ENCODE measurements around the gene SUGP2.

Gene SUGP2

GRCh38 chr19:19021115-19021514, 12.2 kb downstream of the SUGP2 start:
- no peak for DNase-seq (ENCODE audit: insufficient read length, low spot score)
- TF ChIP-seq SPI1 (IDR thresholded peaks at IDR 0.05; ENCODE audit: low read depth, low read length) (no peak), POLR2AphosphoS5 (IDR thresholded peaks at IDR 0.05; ENCODE audit: low read depth, low read length) (no peak), POU2F2 (IDR thresholded peaks at IDR 0.05; ENCODE audit: low read depth, low read length) (no peak), POLR2A (IDR thresholded peaks at IDR 0.05; ENCODE audit: low read depth, low read length) (no peak), PAX5 (IDR thresholded peaks at IDR 0.05; ENCODE audit: insufficient read depth, low read length, severe bottlenecking) (no peak), TAF1 (IDR thresholded peaks at IDR 0.05; ENCODE audit: low read depth, low read length) (no peak)
- FAIRE-seq, result no peak

- TF ChIP-seq POLR2AphosphoS5 (IDR thresholded peaks at IDR 0.05; ENCODE audit: low read depth, low read length) (no peak), TAF1 (IDR thresholded peaks at IDR 0.05; ENCODE audit: low read depth, low read length) (no peak), SPI1 (IDR thresholded peaks at IDR 0.05; ENCODE audit: low read depth, low read length) (no peak), PAX5 (IDR thresholded peaks at IDR 0.05; ENCODE audit: insufficient read depth, low read length, severe bottlenecking) (no peak), POLR2A (IDR thresholded peaks at IDR 0.05; ENCODE audit: low read depth, low read length) (no peak), POU2F2 (IDR thresholded peaks at IDR 0.05; ENCODE audit: low read depth, low read length) (no peak)
- no peak for FAIRE-seq
- DNase-seq (ENCODE audit: insufficient read length, low spot score), result no peak
Observed at GRCh38 chr19:19010551-19010950, 22.8 kb downstream of the SUGP2 start.

- DNase-seq (ENCODE audit: insufficient read length, low spot score), result no peak
- no peak for TF ChIP-seq POU2F2 (IDR thresholded peaks at IDR 0.05; ENCODE audit: low read depth, low read length)
- no peak for TF ChIP-seq POLR2AphosphoS5 (IDR thresholded peaks at IDR 0.05; ENCODE audit: low read depth, low read length)
- TF ChIP-seq PAX5 (IDR thresholded peaks at IDR 0.05; ENCODE audit: insufficient read depth, low read length, severe bottlenecking), result no peak
- TF ChIP-seq SPI1 (IDR thresholded peaks at IDR 0.05; ENCODE audit: low read depth, low read length), result no peak
- no peak for TF ChIP-seq TAF1 (IDR thresholded peaks at IDR 0.05; ENCODE audit: low read depth, low read length)
- no peak for FAIRE-seq
Observed at GRCh38 chr19:19009951-19010350, 23.4 kb downstream of the SUGP2 start.

- DNase-seq (ENCODE audit: insufficient read length, low spot score), result no peak
- no peak for FAIRE-seq
- TF ChIP-seq TAF1 (IDR thresholded peaks at IDR 0.05; ENCODE audit: low read depth, low read length), result no peak
- no peak for TF ChIP-seq POLR2A (IDR thresholded peaks at IDR 0.05; ENCODE audit: low read depth, low read length)
- TF ChIP-seq POLR2AphosphoS5 (IDR thresholded peaks at IDR 0.05; ENCODE audit: low read depth, low read length), result no peak
- no peak for TF ChIP-seq PAX5 (IDR thresholded peaks at IDR 0.05; ENCODE audit: insufficient read depth, low read length, severe bottlenecking)
- no peak for TF ChIP-seq SPI1 (IDR thresholded peaks at IDR 0.05; ENCODE audit: low read depth, low read length)
- no peak for TF ChIP-seq POU2F2 (IDR thresholded peaks at IDR 0.05; ENCODE audit: low read depth, low read length)
Observed at GRCh38 chr19:19006213-19006612, 27.1 kb downstream of the SUGP2 start.

GRCh38 chr19:19004144-19004543, 29.2 kb downstream of the SUGP2 start:
- FAIRE-seq (no peak), DNase-seq (ENCODE audit: insufficient read length, low spot score) (no peak)
- TF ChIP-seq POLR2AphosphoS5 (IDR thresholded peaks at IDR 0.05; ENCODE audit: low read depth, low read length), result no peak
- TF ChIP-seq PAX5 (IDR thresholded peaks at IDR 0.05; ENCODE audit: insufficient read depth, low read length, severe bottlenecking), result no peak
- no peak for TF ChIP-seq SPI1 (IDR thresholded peaks at IDR 0.05; ENCODE audit: low read depth, low read length)
- no peak for TF ChIP-seq POU2F2 (IDR thresholded peaks at IDR 0.05; ENCODE audit: low read depth, low read length)
- TF ChIP-seq TAF1 (IDR thresholded peaks at IDR 0.05; ENCODE audit: low read depth, low read length), result no peak
- no peak for TF ChIP-seq POLR2A (IDR thresholded peaks at IDR 0.05; ENCODE audit: low read depth, low read length)

GRCh38 chr19:18999896-19000620, 33.3 kb downstream of the SUGP2 start:
- FAIRE-seq (no peak), DNase-seq (ENCODE audit: insufficient read length, low spot score) (no peak)
- TF ChIP-seq SPI1 (IDR thresholded peaks at IDR 0.05; ENCODE audit: low read depth, low read length), result no peak
- no peak for TF ChIP-seq POU2F2 (IDR thresholded peaks at IDR 0.05; ENCODE audit: low read depth, low read length)
- no peak for TF ChIP-seq PAX5 (IDR thresholded peaks at IDR 0.05; ENCODE audit: insufficient read depth, low read length, severe bottlenecking)
- TF ChIP-seq POLR2A (IDR thresholded peaks at IDR 0.05; ENCODE audit: low read depth, low read length), result no peak

GRCh38 chr19:18999016-18999758, 34.1 kb downstream of the SUGP2 start:
- FAIRE-seq (no peak), DNase-seq (ENCODE audit: insufficient read length, low spot score) (no peak)
- TF ChIP-seq POU2F2 (IDR thresholded peaks at IDR 0.05; ENCODE audit: low read depth, low read length) (no peak), TAF1 (IDR thresholded peaks at IDR 0.05; ENCODE audit: low read depth, low read length) (no peak)

- no peak for FAIRE-seq
- TF ChIP-seq PAX5 (IDR thresholded peaks at IDR 0.05; ENCODE audit: insufficient read depth, low read length, severe bottlenecking) (no peak), SPI1 (IDR thresholded peaks at IDR 0.05; ENCODE audit: low read depth, low read length) (no peak)
- DNase-seq (ENCODE audit: insufficient read length, low spot score), result no peak
Observed at GRCh38 chr19:18998276-18998675, 35.0 kb downstream of the SUGP2 start.

- TF ChIP-seq POU2F2 (IDR thresholded peaks at IDR 0.05; ENCODE audit: low read depth, low read length) (no peak), TAF1 (IDR thresholded peaks at IDR 0.05; ENCODE audit: low read depth, low read length) (no peak), PAX5 (IDR thresholded peaks at IDR 0.05; ENCODE audit: insufficient read depth, low read length, severe bottlenecking) (no peak), SPI1 (IDR thresholded peaks at IDR 0.05; ENCODE audit: low read depth, low read length) (no peak), POLR2AphosphoS5 (IDR thresholded peaks at IDR 0.05; ENCODE audit: low read depth, low read length) (no peak), POLR2A (IDR thresholded peaks at IDR 0.05; ENCODE audit: low read depth, low read length) (no peak)
- no peak for DNase-seq (ENCODE audit: insufficient read length, low spot score)
- no peak for FAIRE-seq
Observed at GRCh38 chr19:18996796-18997394, 36.4 kb downstream of the SUGP2 start.

Data from GM12891 (cell line).